OCI-LY7 (cell line): Measurements from ENCODE around the gene ACAD8. TPM values are rescaled to one million over a fixed set of nuclear protein-coding genes. Genes with fewer than 3 reads are reported as not detected.

ENCODE experiments used
- BruUV-seq: library from RNA; stranded (reverse); fragments of 400-500 nt; replicated peaks from 2 replicates; lab custom pipeline; 2021; lab: Mats Ljungman, UMichigan
- CTCF ChIA-PET: fragments of 300-600 bp; sonication (Branson Sonifier 250); formaldehyde crosslinking; loops from one replicate; lab custom pipeline; 2022; ENCODE audit warnings: antibody characterized with exemption; ENCODE audit not compliant: unreplicated experiment; lab: Charles Lee
- POLR2A ChIA-PET: fragments of 300-600 bp; sonication (Branson Sonifier 250); formaldehyde crosslinking; loops from one replicate; lab custom pipeline; 2022; ENCODE audit warnings: antibody characterized with exemption; lab: Charles Lee
- DNase-seq: peaks from one replicate; pipeline ENCODE4 v3.0.0-alpha.2; 2015; ENCODE audit warnings: low spot score
- H2AFZ ChIP-seq: fragments of 200-600 bp; sonication (generic), shearing (Covaris generic); 2 replicates; pipeline ENCODE4 v1.6.1; 2014; ENCODE audit warnings: mild to moderate bottlenecking, antibody characterized with exemption, low read length, moderate library complexity
- H3K27ac ChIP-seq: fragments of 200-600 bp; sonication (generic); 2 replicates; pipeline ENCODE4 v1.5.1; 2014; ENCODE audit warnings: mixed run types, low read depth, mild to moderate bottlenecking, moderate library complexity, low read length, inconsistent platforms; ENCODE audit not compliant: poor library complexity, severe bottlenecking
- H3K36me3 ChIP-seq: fragments of 200-600 bp; sonication (generic); 2 replicates; pipeline ENCODE4 v1.6.1; 2014; ENCODE audit warnings: mild to moderate bottlenecking, antibody characterized with exemption, low read length, moderate library complexity, mixed read lengths; ENCODE audit not compliant: insufficient read depth
- H3K4me1 ChIP-seq: fragments of 200-600 bp; sonication (generic); 2 replicates; pipeline ENCODE4 v1.5.1; 2014; ENCODE audit warnings: mild to moderate bottlenecking, low read length; ENCODE audit not compliant: insufficient read depth, poor library complexity, severe bottlenecking
- H3K4me2 ChIP-seq: fragments of 200-600 bp; sonication (generic); 2 replicates; pipeline ENCODE4 v1.6.1; 2014; ENCODE audit warnings: mild to moderate bottlenecking, low read length
- H3K4me3 ChIP-seq: fragments of 200-600 bp; sonication (generic); 2 replicates; pipeline ENCODE4 v1.5.1; 2014; ENCODE audit warnings: mild to moderate bottlenecking, low read depth, low read length; ENCODE audit not compliant: poor library complexity, severe bottlenecking
- H3K79me2 ChIP-seq: fragments of 200-600 bp; sonication (generic); 2 replicates; pipeline ENCODE4 v1.6.1; 2016; ENCODE audit warnings: low read depth, mild to moderate bottlenecking, low read length, moderate library complexity, mixed read lengths; ENCODE audit not compliant: insufficient read depth
- H3K9me2 ChIP-seq: fragments of 200-600 bp; sonication (generic); 2 replicates; pipeline ENCODE4 v1.6.1; 2016; ENCODE audit warnings: mild to moderate bottlenecking, low read length, mixed read lengths; ENCODE audit not compliant: insufficient read depth
- H3K9me3 ChIP-seq: fragments of 200-600 bp; sonication (generic); 2 replicates; pipeline ENCODE4 v1.6.1; 2014; ENCODE audit warnings: mild to moderate bottlenecking, mixed run types, low read length, mixed read lengths
- H4K20me1 ChIP-seq: fragments of 200-600 bp; sonication (generic); 2 replicates; pipeline ENCODE4 v1.6.1; 2014; ENCODE audit warnings: mild to moderate bottlenecking, antibody characterized with exemption, low read length, moderate library complexity, mixed read lengths; ENCODE audit not compliant: insufficient read depth
- CTCF ChIP-seq: fragments of 200-600 bp; sonication (generic); conservative IDR thresholded peaks from 2 replicates; pipeline ENCODE4 v1.5.1; 2014; ENCODE audit warnings: mild to moderate bottlenecking, antibody characterized with exemption, low read length, moderate library complexity, mixed read lengths
- EZH2phosphoT487 ChIP-seq: fragments of 200-600 bp; sonication (generic); IDR thresholded peaks from 2 replicates; pipeline ENCODE4 v1.6.1; 2018; ENCODE audit warnings: low read depth, borderline replicate concordance, mild to moderate bottlenecking, mixed run types, antibody characterized with exemption, low read length, moderate library complexity, mixed read lengths
- intact Hi-C: fragments of 100-400 bp; cut with micrococcal nuclease; formaldehyde crosslinking; loops from one replicate; pipeline ENCODE4 v1.10.0; 2022; ENCODE audit not compliant: unreplicated experiment
- total RNA-seq, 2 experiments: library from RNA; depleted of rRNA in 1 of 2; stranded (reverse); fragments of >200 nt in 1 of 2; shearing (Covaris generic) in 1 of 2; gene quantifications; 2 replicates each; pipeline ENCODE4 v1.2.3, GENCODE V29; 2014 to 2022

Gene ACAD8
- total RNA-seq, 2 experiments from 2014 or later: 24.7 to 29.7 TPM

- Histone ChIP-seq H2AFZ (no peak overlapping the region), H3K4me1 (no peaks in the 10 kb centered on the region), H3K36me3 (no peaks in the 10 kb centered on the region), H4K20me1 (no peaks in the 10 kb centered on the region), H3K79me2 (no peaks in the 10 kb centered on the region), H3K9me2 (no peaks in the 10 kb centered on the region), H3K27ac (no peak overlapping the region), H3K9me3 (no peaks in the 10 kb centered on the region), H3K4me2 (no peak overlapping the region), H3K4me3 (no peak overlapping the region)
- no peak for DNase-seq
- intact Hi-C loops: no loop called here
- CTCF ChIA-PET: no interaction called here
- POLR2A ChIA-PET: no interaction called here
- no TSS peak for BruUV-seq
- TF ChIP-seq EZH2phosphoT487 (no peak), CTCF (no peak)
Observed at GRCh38 chr11:134288486-134288885, 35.1 kb downstream of the ACAD8 start.

GRCh38 chr11:134289167-134289566 is 35.8 kb downstream of the ACAD8 start:
- Histone ChIP-seq H3K79me2 (no peaks in the 10 kb centered on the region), H3K4me2 (no peak overlapping the region), H3K4me1 (no peaks in the 10 kb centered on the region), H3K27ac (no peak overlapping the region), H3K9me2 (no peaks in the 10 kb centered on the region), H4K20me1 (no peaks in the 10 kb centered on the region), H3K4me3 (no peak overlapping the region), H3K36me3 (no peaks in the 10 kb centered on the region), H2AFZ (no peak overlapping the region), H3K9me3 (no peaks in the 10 kb centered on the region)
- CTCF ChIA-PET: no interaction called here
- no peak for DNase-seq
- BruUV-seq: no TSS peak
- POLR2A ChIA-PET: no interaction called here
- TF ChIP-seq EZH2phosphoT487 (no peak), CTCF (no peak)
- intact Hi-C loops: no loop called here

GRCh38 chr11:134289789-134290188 is 36.4 kb downstream of the ACAD8 start:
- ChIA-PET CTCF (no interaction called here), POLR2A (interaction anchor here (0.7 kb wide), 1 partner anchor 1178 kb away, joined by 4 read pairs; no protein-coding TSS in a partner anchor)
- no peak overlapping the region for H3K4me3 ChIP-seq
- no peak overlapping the region for H2AFZ ChIP-seq
- no peak overlapping the region for H3K4me2 ChIP-seq
- no peaks in the 10 kb centered on the region for H3K4me1 ChIP-seq
- no peak overlapping the region for H3K27ac ChIP-seq
- no peak for DNase-seq
- H3K36me3 ChIP-seq: no peaks in the 10 kb centered on the region
- TF ChIP-seq CTCF (no peak), EZH2phosphoT487 (no peak)
- H3K9me2 ChIP-seq: no peaks in the 10 kb centered on the region
- no peaks in the 10 kb centered on the region for H3K9me3 ChIP-seq
- no peaks in the 10 kb centered on the region for H3K79me2 ChIP-seq
- no peaks in the 10 kb centered on the region for H4K20me1 ChIP-seq
- intact Hi-C loops: no loop called here
- no TSS peak for BruUV-seq
